Cardiac muscle cell (in vitro differentiated cells and primary cell): Measurements from ENCODE around the gene TET3. TPM values are rescaled to one million over a fixed set of nuclear protein-coding genes. Genes with fewer than 3 reads are reported as not detected.
A peak's percentile ranks its signal among the peaks of the same experiment; 100 is the strongest.

Source experiments
- DNase-seq, 2 donors: peaks; one replicate each; pipeline versions ENCODE4 v3.0.0 to v3.0.0-alpha.2; 2010 to 2017; ENCODE audit warnings: low read depth in 1 of 2, low spot score in 1 of 2
- H3K27ac ChIP-seq: fragments of 200-600 bp; sonication (generic); 2 replicates; pipeline ENCODE4 v1.5.1; 2016
- H3K27me3 ChIP-seq: fragments of 200-600 bp; sonication (generic); 2 replicates; pipeline ENCODE4 v1.6.0; 2016; ENCODE audit warnings: control low read depth
- H3K36me3 ChIP-seq: fragments of 200-600 bp; sonication (generic); 2 replicates; pipeline ENCODE4 v1.5.1; 2016; ENCODE audit warnings: control low read depth
- H3K4me1 ChIP-seq: fragments of 200-600 bp; sonication (generic); 2 replicates; pipeline ENCODE4 v1.8.1; 2017; ENCODE audit warnings: low read depth, mild to moderate bottlenecking, mixed run types
- H3K4me3 ChIP-seq: fragments of 200-600 bp; sonication (generic); 2 replicates; pipeline ENCODE4 v1.5.1; 2016; ENCODE audit warnings: mild to moderate bottlenecking
- H3K9me3 ChIP-seq: fragments of 200-600 bp; sonication (generic); 2 replicates; pipeline ENCODE4 v1.5.1; 2017; ENCODE audit warnings: low read depth, mild to moderate bottlenecking, control low read depth
- CTCF ChIP-seq: IDR thresholded peaks from 2 replicates; pipeline ENCODE4 v1.5.1; 2012; ENCODE audit warnings: low read depth, mild to moderate bottlenecking, low read length
- polyA plus RNA-seq: library from polyadenylated mRNA; unstranded; fragments of >200 nt; fragmentation: Nextera tagmentation; extraction: Ambion mirVana; gene quantifications from 2 replicates; pipeline ENCODE4 v1.2.1, GENCODE V29; 2016
- total RNA-seq: library from RNA; depleted of rRNA; stranded (reverse); fragments of >200 nt; gene quantifications from 2 replicates; pipeline ENCODE4 v1.2.3, GENCODE V29; 2016

Gene TET3
- 9.1 and 10.2 TPM in 2 replicates for total RNA-seq
- polyA plus RNA-seq, result 1.6 and 2.9 TPM in 2 replicates

DNA sequence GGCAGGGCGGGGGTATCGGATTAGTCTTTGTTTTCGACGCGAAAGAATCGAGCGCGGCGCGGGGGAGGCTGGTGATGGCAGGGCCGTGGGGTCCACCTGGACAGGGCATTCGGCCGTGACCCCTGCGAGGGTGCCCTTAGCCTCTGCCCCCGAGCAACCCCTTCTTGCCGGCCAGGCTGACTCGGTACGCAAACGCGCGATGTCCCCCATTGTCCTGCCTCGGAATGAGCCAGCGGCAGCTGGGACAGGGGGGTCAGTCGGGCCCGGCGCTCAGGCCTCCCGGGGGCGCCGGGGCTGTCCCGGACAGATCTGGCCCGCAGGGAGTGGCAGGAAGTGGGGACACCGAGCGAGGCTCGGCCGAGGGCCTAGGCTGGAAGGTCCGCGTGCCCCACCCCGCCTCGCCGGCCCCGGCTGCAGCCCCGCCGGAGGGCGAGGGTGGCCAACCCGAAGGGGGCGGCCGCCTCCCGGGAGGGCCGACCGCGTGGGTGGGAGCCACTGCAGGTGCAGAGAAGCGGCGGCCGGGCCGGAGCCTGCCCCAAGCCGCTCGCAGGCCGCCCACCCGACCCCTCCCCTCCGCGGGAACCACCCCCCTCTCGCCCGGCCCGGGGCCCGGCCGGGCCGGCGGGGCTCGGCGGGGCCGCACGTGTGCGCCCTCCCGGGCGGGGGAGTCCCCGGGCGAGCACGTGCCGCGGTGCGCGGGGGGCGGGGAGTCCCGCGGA, at the start of gene TET3:
Gene TET3 (plus strand): TSS at position 708 of the 719 bp plus-strand sequence. CDS start 1,494 bp downstream, outside the sequence.
- Histone ChIP-seq H3K36me3 (no peaks in the 10 kb centered on the region), H3K27me3 (peaks cover 20% of the 10 kb centered on the region), H3K27ac (peak within 1 kb of the TSS; percentile 74), H3K4me3 (peak within 1 kb of the TSS; percentile 42), H3K4me1 (peaks cover 59% of the 10 kb centered on the region), H3K9me3 (no peaks in the 10 kb centered on the region)
- TF ChIP-seq CTCF, result no peak
- DNase-seq, result peak in 1 of 2 donors; percentile 76

GRCh38 chr2:73935641-73936040, 49.1 kb upstream of the TET3 start:
- Histone ChIP-seq H3K4me1 (no peaks in the 10 kb centered on the region), H3K27me3 (no peaks in the 10 kb centered on the region), H3K9me3 (no peaks in the 10 kb centered on the region), H3K4me3 (no peak overlapping the region), H3K36me3 (peaks cover 2% of the 10 kb centered on the region), H3K27ac (no peak overlapping the region)
- no peak for DNase-seq
- TF ChIP-seq CTCF, result no peak

- H3K27me3 ChIP-seq, result no peaks in the 10 kb centered on the region
- no peak overlapping the region for H3K4me3 ChIP-seq
- no peak overlapping the region for H3K27ac ChIP-seq
- TF ChIP-seq CTCF, result no peak
- DNase-seq, result no peak
- no peaks in the 10 kb centered on the region for H3K4me1 ChIP-seq
- H3K36me3 ChIP-seq, result peaks cover 2% of the 10 kb centered on the region
- H3K9me3 ChIP-seq, result no peaks in the 10 kb centered on the region
Observed at GRCh38 chr2:73937103-73937885, 47.4 kb upstream of the TET3 start.

- Histone ChIP-seq H3K27ac (no peak overlapping the region), H3K27me3 (no peaks in the 10 kb centered on the region), H3K9me3 (no peaks in the 10 kb centered on the region), H3K4me1 (no peaks in the 10 kb centered on the region), H3K36me3 (peaks cover 2% of the 10 kb centered on the region), H3K4me3 (no peak overlapping the region)
- no peak for DNase-seq
- TF ChIP-seq CTCF, result no peak
Observed at GRCh38 chr2:73937899-73938298, 46.8 kb upstream of the TET3 start.

GRCh38 chr2:73938718-73939352, 45.9 kb upstream of the TET3 start:
- H3K27me3 ChIP-seq, result no peaks in the 10 kb centered on the region
- TF ChIP-seq CTCF, result no peak
- no peaks in the 10 kb centered on the region for H3K4me1 ChIP-seq
- peaks cover 2% of the 10 kb centered on the region for H3K36me3 ChIP-seq
- no peak overlapping the region for H3K4me3 ChIP-seq
- no peaks in the 10 kb centered on the region for H3K9me3 ChIP-seq
- peak in 1 of 2 donors; percentile 49 for DNase-seq
- H3K27ac ChIP-seq, result no peak overlapping the region
